ENCODE measurements around the gene ZC3H18. TPM values are rescaled to one million over a fixed set of nuclear protein-coding genes. Genes with fewer than 3 reads are reported as not detected.

The ZC3H18 gene
- total and polyA plus RNA-seq, 9 donors: 16.0 to 40.4 (median 30.7) TPM

- no peaks in the 10 kb centered on the region for H3K4me1 ChIP-seq (ENCODE audit: insufficient read depth)
- no peaks in the 10 kb centered on the region for H3K27me3 ChIP-seq
- H3K27ac ChIP-seq: no peak overlapping the region
- no peaks in the 10 kb centered on the region for H3K9me3 ChIP-seq
- intact Hi-C loops (cut with DNase I): no loop called here
- no peaks in the 10 kb centered on the region for H3K36me3 ChIP-seq
- WGBS, 3 donors: 70 to 76% (median 75%) methylated on average over 16 of the region's 16 CpGs
- DNase-seq: peak in 1 of 5 donors; percentile 21
- TF ChIP-seq POLR2A (IDR thresholded peaks at IDR 0.05): no peak
- no peak overlapping the region for H3K4me3 ChIP-seq
Observed at GRCh38 chr16:88631384-88631783, 61.2 kb downstream of the ZC3H18 start.

GRCh38 chr16:88631920-88632586 lies 61.9 kb downstream of the ZC3H18 start:
- Histone ChIP-seq H3K4me3 (no peak overlapping the region), H3K27me3 (no peaks in the 10 kb centered on the region), H3K27ac (no peak overlapping the region), H3K36me3 (no peaks in the 10 kb centered on the region), H3K9me3 (no peaks in the 10 kb centered on the region), H3K4me1 (ENCODE audit: insufficient read depth) (no peaks in the 10 kb centered on the region)
- 80 to 90% (median 83%) methylated on average over 27 to 30 of the region's 30 CpGs for WGBS, 3 donors
- no peak for DNase-seq
- TF ChIP-seq POLR2A (IDR thresholded peaks at IDR 0.05): no peak
- TF ChIP-seq CTCF (IDR thresholded peaks at IDR 0.05): no peak
- intact Hi-C loops (cut with DNase I): no loop called here

GRCh38 chr16:88632587-88632930 lies 62.4 kb downstream of the ZC3H18 start:
- no peak overlapping the region for H3K4me3 ChIP-seq
- TF ChIP-seq POLR2A (IDR thresholded peaks at IDR 0.05) (no peak), CTCF (IDR thresholded peaks at IDR 0.05) (no peak), EP300 (IDR thresholded peaks at IDR 0.05) (no peak)
- no peaks in the 10 kb centered on the region for H3K4me1 ChIP-seq (ENCODE audit: insufficient read depth)
- WGBS, 3 donors: 85 to 94% (median 91%) methylated on average over 11 of the region's 11 CpGs
- DNase-seq: no peak
- no peaks in the 10 kb centered on the region for H3K27me3 ChIP-seq
- intact Hi-C loops (cut with DNase I): no loop called here
- no peaks in the 10 kb centered on the region for H3K36me3 ChIP-seq
- H3K9me3 ChIP-seq: no peaks in the 10 kb centered on the region
- H3K27ac ChIP-seq: no peak overlapping the region

- Histone ChIP-seq H3K27ac (no peak overlapping the region), H3K36me3 (no peaks in the 10 kb centered on the region), H3K9me3 (no peaks in the 10 kb centered on the region), H3K4me3 (no peak overlapping the region), H3K27me3 (no peaks in the 10 kb centered on the region), H3K4me1 (ENCODE audit: insufficient read depth) (no peaks in the 10 kb centered on the region)
- intact Hi-C loops (cut with DNase I): no loop called here
- peak in 1 of 5 donors; percentile 24 for DNase-seq
- WGBS, 3 donors: 47 to 62% (median 55%) methylated on average over 14 to 23 of the region's 23 CpGs
- TF ChIP-seq EP300 (IDR thresholded peaks at IDR 0.05): no peak
- TF ChIP-seq POLR2A (IDR thresholded peaks at IDR 0.05): no peak
- no peak for TF ChIP-seq CTCF (IDR thresholded peaks at IDR 0.05)
Observed at GRCh38 chr16:88633684-88634140, 63.5 kb downstream of the ZC3H18 start.

- TF ChIP-seq CTCF (IDR thresholded peaks at IDR 0.05) (no peak), POLR2A (IDR thresholded peaks at IDR 0.05) (no peak), EP300 (IDR thresholded peaks at IDR 0.05) (no peak)
- no peaks in the 10 kb centered on the region for H3K36me3 ChIP-seq
- no peak overlapping the region for H3K27ac ChIP-seq
- H3K9me3 ChIP-seq: no peaks in the 10 kb centered on the region
- no peaks in the 10 kb centered on the region for H3K4me1 ChIP-seq (ENCODE audit: insufficient read depth)
- H3K4me3 ChIP-seq: no peak overlapping the region
- intact Hi-C loops (cut with DNase I): no loop called here
- DNase-seq: peak in 1 of 5 donors; percentile 28
- WGBS, 3 donors: 3 to 10% (median 8%) methylated on average over 69 to 82 of the region's 82 CpGs
- no peaks in the 10 kb centered on the region for H3K27me3 ChIP-seq
Observed at GRCh38 chr16:88634141-88634993, 64.2 kb downstream of the ZC3H18 start.

Data from ovary (tissue), 9 donors.